Thyroid gland (tissue), 4 donors: ENCODE data around the gene RIPOR3. TPM values are rescaled to one million over a fixed set of nuclear protein-coding genes. Genes with fewer than 3 reads are reported as not detected.
"Not testable (repeated sequence)": the region's sequence is repeated elsewhere in the genome, so short reads cannot be mapped to it uniquely, and the experiment has no call there.

ENCODE experiments used
- DNase-seq, 2 donors: peaks; one replicate each; pipeline ENCODE4 v3.0.0-alpha.2; 2019
- H3K27ac ChIP-seq, 3 donors: fragments of 200-600 bp; sonication (generic); 1 replicate in 2 of 3; 2 replicates in 1 of 3; pipeline ENCODE4 v1.5.1; 2016 to 2019; ENCODE audit warnings: mild to moderate bottlenecking in 1 of 3, moderate library complexity in 1 of 3
- H3K27me3 ChIP-seq: fragments of 200-600 bp; sonication (generic); one replicate; pipeline ENCODE4 v1.5.1; 2019
- H3K36me3 ChIP-seq, 2 donors: fragments of 200-600 bp; sonication (generic); one replicate each; pipeline ENCODE4 v1.5.1; 2016 to 2019
- H3K4me1 ChIP-seq, 2 donors: fragments of 200-600 bp; sonication (generic); one replicate each; pipeline ENCODE4 v1.5.1; 2017 to 2019
- H3K4me3 ChIP-seq, 3 donors: fragments of 200-600 bp; sonication (generic); replicated peaks in 1 of 3; 1 replicate in 2 of 3; 2 replicates in 1 of 3; pipeline ENCODE4 v1.5.1; 2016; ENCODE audit warnings: mild to moderate bottlenecking in 1 of 3
- H3K9me3 ChIP-seq: fragments of 200-600 bp; sonication (generic); one replicate; pipeline ENCODE4 v1.5.1; 2017
- CTCF ChIP-seq, 6 experiments: fragments of 200-600 bp in 3 of 6; fragments of 450-650 bp in 3 of 6; sonication (generic) in 3 of 6; IDR thresholded peaks; one replicate each; pipeline ENCODE4 v1.5.1; 2016 to 2019; ENCODE audit warnings: antibody characterized with exemption in 6 of 6, mild to moderate bottlenecking in 2 of 6, inconsistent platforms in 1 of 6, moderate library complexity in 1 of 6
- POLR2A ChIP-seq, 2 donors: fragments of 450-650 bp; IDR thresholded peaks; one replicate each; pipeline ENCODE4 v1.6.1; 2017; ENCODE audit warnings: antibody characterized with exemption in 2 of 2, mild to moderate bottlenecking in 2 of 2, moderate library complexity in 1 of 2
- WGBS, 2 donors: methylation state at CpG; one replicate each; pipeline ENCODE4 v1.1.5; 2017; 5-methylcytosine and 5-hydroxymethylcytosine counted together
- intact Hi-C: fragments of 100-400 bp; cut with DNase I; formaldehyde crosslinking; loops from one replicate; pipeline ENCODE4 v1.15.1; 2023
- total RNA-seq, 4 donors: library from RNA; depleted of rRNA; stranded (reverse); fragments of >200 nt; gene quantifications; one replicate each; pipeline ENCODE4 v1.2.3, GENCODE V29; 2016

The RIPOR3 gene
- total RNA-seq, 4 donors from 2014 or later: 6.2 to 23.9 (median 9.5) TPM

GRCh38 chr20:50572938-50573777 lies 118.2 kb downstream of the RIPOR3 start:
- Histone ChIP-seq H3K36me3 (peaks cover 28 to 29% of the 10 kb centered on the region in 2 donors), H3K9me3 (no peaks in the 10 kb centered on the region), H3K4me3 (no peak overlapping the region), H3K4me1 (peaks cover 21 to 46% of the 10 kb centered on the region in 2 donors), H3K27me3 (no peaks in the 10 kb centered on the region), H3K27ac (peak overlapping the region; percentile 43 to 70 (median 69))
- WGBS, 2 donors: 17 to 23% methylated on average over 6 of the region's 6 CpGs
- TF ChIP-seq CTCF (IDR thresholded peaks at IDR 0.05): no peak
- no peak for TF ChIP-seq POLR2A (IDR thresholded peaks at IDR 0.05)
- DNase-seq: peak; percentile 85 to 88
- intact Hi-C loops: loop anchor here (10.0 kb wide), 1 partner anchor 68 kb away; no protein-coding TSS in a partner anchor

- Histone ChIP-seq H3K9me3 (no peaks in the 10 kb centered on the region), H3K4me3 (no peak overlapping the region), H3K27ac (no peak overlapping the region), H3K27me3 (no peaks in the 10 kb centered on the region), H3K4me1 (peaks cover 21 to 46% of the 10 kb centered on the region in 2 donors), H3K36me3 (peaks cover 25 to 30% of the 10 kb centered on the region in 2 donors)
- 95 to 96% methylated on average over 2 of the region's 2 CpGs for WGBS, 2 donors
- DNase-seq: no peak
- TF ChIP-seq POLR2A (IDR thresholded peaks at IDR 0.05) (no peak), CTCF (IDR thresholded peaks at IDR 0.05) (no peak)
- intact Hi-C loops: loop anchor here (10.0 kb wide), 1 partner anchor 67 kb away; no protein-coding TSS in a partner anchor
Measured at GRCh38 chr20:50571466-50571865, 119.9 kb downstream of the RIPOR3 start.

GRCh38 chr20:50569864-50570836 lies 121.2 kb downstream of the RIPOR3 start:
- Histone ChIP-seq H3K4me3 (no peak overlapping the region), H3K27me3 (no peaks in the 10 kb centered on the region), H3K4me1 (peaks cover 21 to 41% of the 10 kb centered on the region in 2 donors), H3K9me3 (no peaks in the 10 kb centered on the region), H3K36me3 (peaks cover 25 to 26% of the 10 kb centered on the region in 2 donors), H3K27ac (peak overlapping the region in 2 of 3 donors; percentile 19 to 35)
- intact Hi-C loops: loop anchor here (10.0 kb wide), 1 partner anchor 65 kb away; no protein-coding TSS in a partner anchor
- WGBS, 2 donors: 95 to 96% methylated on average over 13 of the region's 14 CpGs
- DNase-seq: no peak
- no peak for TF ChIP-seq POLR2A (IDR thresholded peaks at IDR 0.05)
- TF ChIP-seq CTCF (IDR thresholded peaks at IDR 0.05): peak in 2 of 6 experiments; percentile 11 to 18

- peaks cover 21 to 41% of the 10 kb centered on the region in 2 donors for H3K4me1 ChIP-seq
- peaks cover 19 to 21% of the 10 kb centered on the region in 2 donors for H3K36me3 ChIP-seq
- H3K9me3 ChIP-seq, H3K4me3 ChIP-seq, H3K27me3 ChIP-seq, DNase-seq, intact Hi-C loops: not testable (repeated sequence)
- peak overlapping the region in 1 of 3 donors; percentile 14 for H3K27ac ChIP-seq
- WGBS, 2 donors: 93 to 97% methylated on average over 5 to 7 of the region's 7 CpGs
Measured at GRCh38 chr20:50569487-50569863, 121.9 kb downstream of the RIPOR3 start.

- 76 to 84% methylated on average over 11 of the region's 11 CpGs for WGBS, 2 donors
- no peak overlapping the region for H3K4me3 ChIP-seq
- H3K4me1 ChIP-seq: peaks cover 14 to 37% of the 10 kb centered on the region in 2 donors
- no peak for TF ChIP-seq POLR2A (IDR thresholded peaks at IDR 0.05)
- no peak for DNase-seq
- no peaks in the 10 kb centered on the region for H3K27me3 ChIP-seq
- H3K9me3 ChIP-seq: no peaks in the 10 kb centered on the region
- no peak overlapping the region for H3K27ac ChIP-seq
- peaks cover 16 to 18% of the 10 kb centered on the region in 2 donors for H3K36me3 ChIP-seq
- intact Hi-C loops: no loop called here
Measured at GRCh38 chr20:50568549-50568942, 122.8 kb downstream of the RIPOR3 start.
